HepG2 (cell line): ENCODE measurements around the gene OR4N2. TPM values are rescaled to one million over a fixed set of nuclear protein-coding genes. Genes with fewer than 3 reads are reported as not detected.
"Not testable (repeated sequence)": the region's sequence is repeated elsewhere in the genome, so short reads cannot be mapped to it uniquely, and the experiment has no call there.

Source experiments
- ATAC-seq: fragments of 200-7000 bp; cut with Tn5 transposase; 3 replicates; pipeline ENCODE4 v1.9.1; 2020; ENCODE audit warnings: mild to moderate bottlenecking, moderate library complexity
- BruUV-seq: library from RNA; stranded (reverse); fragments of 400-500 nt; replicated peaks from 2 replicates; lab custom pipeline; 2021; lab: Mats Ljungman, UMichigan
- CTCF ChIA-PET: fragments of 300-600 bp; formaldehyde crosslinking; extraction: SDS; loops from one replicate; lab custom pipeline; 2021; ENCODE audit warnings: low total read pairs, inconsistent platforms, low intra/inter-chr PET ratio; lab: Yijun Ruan, JAX
- POLR2A ChIA-PET: fragments of 350-600 bp; sonication (Branson Sonifier 250); formaldehyde crosslinking; loops from one replicate; lab custom pipeline; 2020; ENCODE audit warnings: antibody characterized with exemption, inconsistent platforms; lab: Yijun Ruan, JAX
- DNase-seq: peaks from one replicate; pipeline ENCODE4 v3.0.0-alpha.2; 2015; ENCODE audit warnings: low spot score
- FAIRE-seq: peaks from 3 replicates; lab custom pipeline; 2011; peaks lifted over from hg19 to GRCh38; lab: Jason Lieb, UNC
- H2AFZ ChIP-seq: one replicate; pipeline ENCODE4 v1.6.1; 2011; ENCODE audit warnings: low read length, inconsistent platforms
- H3K27ac ChIP-seq: fragments of 300-600 bp; 3 replicates; pipeline ENCODE4 v1.8.0; 2011; ENCODE audit warnings: mixed run types, mild to moderate bottlenecking, mixed read lengths, low read length, inconsistent platforms; ENCODE audit not compliant: insufficient read depth; ENCODE audit errors: extremely low read length
- H3K27me3 ChIP-seq, 2 experiments: fragments of 200-600 bp in 1 of 2; 2 replicates in 1 of 2; 3 replicates in 1 of 2; pipeline versions ENCODE4 v1.6.0 to v1.8.0; 2011; ENCODE audit warnings: low read length in 2 of 2, mild to moderate bottlenecking in 2 of 2, moderate library complexity in 2 of 2, inconsistent platforms in 1 of 2; ENCODE audit not compliant: insufficient read depth in 2 of 2, control insufficient read depth in 1 of 2
- H3K36me3 ChIP-seq, 2 experiments: fragments of 200-600 bp in 1 of 2; replicated peaks in 1 of 2; 2 replicates in 1 of 2; 3 replicates in 1 of 2; pipeline versions ENCODE4 v1.5.1 to v1.8.0; 2011; ENCODE audit warnings: low read length in 2 of 2, inconsistent platforms in 1 of 2; ENCODE audit not compliant: insufficient read depth in 2 of 2, control insufficient read depth in 1 of 2
- H3K4me1 ChIP-seq: 2 replicates; pipeline ENCODE4 v1.5.1; 2012; ENCODE audit warnings: low read length, inconsistent platforms; ENCODE audit not compliant: insufficient read depth
- H3K4me2 ChIP-seq: 2 replicates; pipeline ENCODE4 v1.6.0; 2011; ENCODE audit warnings: low read depth, low read length, inconsistent platforms
- H3K4me3 ChIP-seq, 3 experiments: fragments of 200-600 bp in 1 of 3; sonication (generic), shearing (Covaris generic) in 1 of 3; replicated peaks in 1 of 3; 2 replicates each; pipeline ENCODE4 v1.5.1; 2011 to 2016; ENCODE audit warnings: low read length in 3 of 3, inconsistent platforms in 2 of 3, low read depth in 2 of 3, mild to moderate bottlenecking in 2 of 3, control low read depth in 1 of 3, mixed read lengths in 1 of 3; ENCODE audit not compliant: insufficient read depth in 1 of 3
- H3K79me2 ChIP-seq: one replicate; pipeline ENCODE4 v1.6.1; 2011; ENCODE audit warnings: low read length, inconsistent platforms; ENCODE audit not compliant: insufficient read depth
- H3K9ac ChIP-seq: 2 replicates; pipeline ENCODE4 v1.6.0; 2011; ENCODE audit warnings: mild to moderate bottlenecking, low read depth, low read length, inconsistent platforms; ENCODE audit not compliant: insufficient read depth
- H3K9me3 ChIP-seq: 2 replicates; pipeline ENCODE4 v1.5.1; 2012; ENCODE audit warnings: mild to moderate bottlenecking, low read length
- H4K20me1 ChIP-seq: 2 replicates; pipeline ENCODE4 v1.6.0; 2011; ENCODE audit warnings: inconsistent platforms, mild to moderate bottlenecking, low read length, moderate library complexity; ENCODE audit not compliant: insufficient read depth
- LCORL ChIP-seq, 2 experiments: fragments of 450-650 bp in 1 of 2; sonication (generic) in 1 of 2; formaldehyde crosslinking in 1 of 2; IDR thresholded peaks; 2 replicates each; pipeline versions ENCODE4 v1.5.0 to v1.6.1; 2017 to 2020; ENCODE audit warnings: antibody characterized with exemption in 1 of 2, missing genetic modification reagents in 1 of 2
- NPAS2 ChIP-seq: sonication (generic); formaldehyde crosslinking; IDR thresholded peaks from 2 replicates; pipeline ENCODE4 v1.8.0; 2022; ENCODE audit warnings: mild to moderate bottlenecking, missing genetic modification reagents, borderline replicate concordance
- SMAD9 ChIP-seq: sonication (generic); formaldehyde crosslinking; IDR thresholded peaks from 2 replicates; pipeline ENCODE4 v1.5.1; 2020; ENCODE audit warnings: mild to moderate bottlenecking, missing genetic modification reagents
- SRSF9 ChIP-seq: fragments of 200-400 bp; formaldehyde crosslinking; IDR thresholded peaks from 2 replicates; pipeline ENCODE4 v1.6.1; 2018; ENCODE audit warnings: borderline replicate concordance, mild to moderate bottlenecking, low read depth, low read length; ENCODE audit not compliant: insufficient read depth, poor library complexity, severe bottlenecking
- STAT5B ChIP-seq: sonication (generic); formaldehyde crosslinking; IDR thresholded peaks from 2 replicates; pipeline ENCODE4 v1.4.0; 2020; ENCODE audit warnings: missing genetic modification reagents
- ZC3H13 ChIP-seq: sonication (generic); formaldehyde crosslinking; IDR thresholded peaks from 2 replicates; pipeline ENCODE4 v1.8.1; 2023; ENCODE audit warnings: mild to moderate bottlenecking, missing genetic modification reagents, moderate library complexity
- ZNF263 ChIP-seq: sonication (generic); formaldehyde crosslinking; IDR thresholded peaks from 2 replicates; pipeline ENCODE4 v1.4.0; 2020; ENCODE audit warnings: missing genetic modification reagents
- WGBS: methylation state at CpG from one replicate; pipeline ENCODE4 v1.1.6; 2017; ENCODE audit warnings: low lambda C conversion rate; 5-methylcytosine and 5-hydroxymethylcytosine counted together
- in situ Hi-C: cut with HindIII; loops from 2 replicates; pipeline ENCODE4 v1.10.0; 2017; ENCODE audit warnings: low pct_unique_long_range_greater_than_20kb; ENCODE audit not compliant: extremely low pct_ligation_motif_present
- intact Hi-C: fragments of 100-400 bp; cut with micrococcal nuclease; formaldehyde crosslinking; loops from one replicate; pipeline ENCODE4 v1.10.0; 2022; ENCODE audit not compliant: unreplicated experiment
- polyA plus RNA-seq, 8 experiments: library from polyadenylated mRNA; depleted of rRNA in 3 of 8; stranded (reverse) in 7 of 8; unstranded in 1 of 8; fragments of >200 nt; fragmentation: Illumina TruSeq in 4 of 8; extraction: Trizol in 4 of 8; gene quantifications; 2 replicates each; pipeline versions ENCODE4 v1.2.1 to v1.2.3, GENCODE V29; 2011 to 2016; ENCODE audit warnings: low read depth in 4 of 8, missing spikeins in 1 of 8, mixed read lengths in 1 of 8; ENCODE audit not compliant: insufficient read depth in 1 of 8
- total RNA-seq, 5 experiments: library from RNA; depleted of rRNA; stranded (reverse); fragments of >200 nt; fragmentation: Illumina TruSeq; extraction: Trizol; gene quantifications; 2 replicates each; pipeline ENCODE4 v1.2.3, GENCODE V29; 2016; ENCODE audit warnings: low read depth in 1 of 5
- TF ChIP-seq, protein P1 (sequence below): sonication (generic); formaldehyde crosslinking; IDR thresholded peaks from 2 replicates; pipeline ENCODE4 v1.5.1; 2020; ENCODE audit warnings: mild to moderate bottlenecking, missing genetic modification reagents, borderline replicate concordance
- TF ChIP-seq, protein P2 (sequence below): sonication (generic); formaldehyde crosslinking; IDR thresholded peaks from 2 replicates; pipeline ENCODE4 v1.9.0; 2021; ENCODE audit warnings: mild to moderate bottlenecking, missing genetic modification reagents

OR4N2 gene
- total and polyA plus RNA-seq, 2 of the 13 experiments (the other 11 are each of a cell fraction or from before 2014, with no cell fraction given), result not detected

- H3K4me1 ChIP-seq, intact Hi-C loops, H4K20me1 ChIP-seq, H3K9me3 ChIP-seq, FAIRE-seq, H3K79me2 ChIP-seq, POLR2A ChIA-PET, H3K27me3 ChIP-seq, H3K4me2 ChIP-seq, ATAC-seq, in situ Hi-C loops, H2AFZ ChIP-seq, H3K4me3 ChIP-seq, BruUV-seq, CTCF ChIA-PET, H3K27ac ChIP-seq, H3K9ac ChIP-seq, DNase-seq, H3K36me3 ChIP-seq: not testable (repeated sequence)
- 0% methylated on average over 1 of the region's 1 CpG for WGBS
Observed at GRCh38 chr14:19773204-19773603, 30.4 kb upstream of the OR4N2 start, which contains the start of gene OR4M1. Gene OR4M1, plus strand, starts transcription at chr14:19773504. Its CDS starts 6,819 bp downstream, at chr14:19780323.

DNA sequence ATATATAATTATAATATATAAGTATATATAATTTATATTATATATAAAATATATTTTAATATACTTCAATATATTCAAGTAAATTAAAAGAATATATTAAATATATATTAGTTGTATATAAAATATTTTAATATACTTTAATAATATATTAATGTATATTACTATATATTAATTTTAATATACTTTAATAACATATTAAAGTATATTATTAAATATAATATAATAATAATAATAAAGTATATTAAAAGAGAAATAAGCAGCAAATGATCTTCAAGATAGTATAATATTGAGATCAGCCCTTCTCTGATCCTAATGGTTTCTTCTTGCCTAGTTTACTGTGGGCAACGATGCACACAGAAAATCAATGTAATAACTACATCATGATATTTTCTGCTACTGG, 28.0 kb upstream of the OR4N2 start:
- Histone ChIP-seq H3K27me3 (no peaks in the 10 kb centered on the region), H4K20me1 (no peaks in the 10 kb centered on the region), H3K4me3 (no peak overlapping the region), H3K79me2 (no peaks in the 10 kb centered on the region), H3K36me3 (no peaks in the 10 kb centered on the region), H3K27ac (no peak overlapping the region), H3K9me3 (no peaks in the 10 kb centered on the region), H3K9ac (no peak overlapping the region), H3K4me2 (no peak overlapping the region), H3K4me1 (no peaks in the 10 kb centered on the region), H2AFZ (no peak overlapping the region)
- intact Hi-C loops, result no loop called here
- in situ Hi-C loops, result no loop called here
- ChIA-PET CTCF (no interaction called here), POLR2A (no interaction called here)
- no peak for FAIRE-seq
- no TSS peak for BruUV-seq
- DNase-seq, result no peak
- 0% methylated on average over 1 of the region's 1 CpG for WGBS
- ATAC-seq, result no peak
- TF ChIP-seq SRSF9 (no peak), NPAS2 (CRISPR knock-in tag) (no peak), LCORL (IDR thresholded peaks at IDR 0.05) (no peak), LCORL (CRISPR knock-in tag; IDR thresholded peaks at IDR 0.05) (no peak), ZNF263 (no peak), STAT5B (no peak), SMAD9 (CRISPR knock-in tag) (no peak), ZC3H13 (CRISPR knock-in tag) (no peak)
- TF ChIP-seq, protein P1, sequence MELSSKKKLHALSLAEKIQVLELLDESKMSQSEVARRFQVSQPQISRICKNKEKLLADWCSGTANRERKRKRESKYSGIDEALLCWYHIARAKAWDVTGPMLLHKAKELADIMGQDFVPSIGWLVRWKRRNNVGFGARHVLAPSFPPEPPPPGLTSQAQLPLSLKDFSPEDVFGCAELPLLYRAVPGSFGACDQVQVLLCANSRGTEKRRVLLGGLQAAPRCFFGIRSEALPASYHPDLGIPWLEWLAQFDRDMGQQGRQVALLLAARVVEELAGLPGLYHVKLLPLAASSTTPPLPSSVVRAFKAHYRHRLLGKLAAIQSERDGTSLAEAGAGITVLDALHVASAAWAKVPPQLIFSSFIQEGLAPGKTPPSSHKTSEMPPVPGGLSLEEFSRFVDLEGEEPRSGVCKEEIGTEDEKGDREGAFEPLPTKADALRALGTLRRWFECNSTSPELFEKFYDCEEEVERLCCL (CRISPR knock-in tag), result no peak
- TF ChIP-seq, protein P2, sequence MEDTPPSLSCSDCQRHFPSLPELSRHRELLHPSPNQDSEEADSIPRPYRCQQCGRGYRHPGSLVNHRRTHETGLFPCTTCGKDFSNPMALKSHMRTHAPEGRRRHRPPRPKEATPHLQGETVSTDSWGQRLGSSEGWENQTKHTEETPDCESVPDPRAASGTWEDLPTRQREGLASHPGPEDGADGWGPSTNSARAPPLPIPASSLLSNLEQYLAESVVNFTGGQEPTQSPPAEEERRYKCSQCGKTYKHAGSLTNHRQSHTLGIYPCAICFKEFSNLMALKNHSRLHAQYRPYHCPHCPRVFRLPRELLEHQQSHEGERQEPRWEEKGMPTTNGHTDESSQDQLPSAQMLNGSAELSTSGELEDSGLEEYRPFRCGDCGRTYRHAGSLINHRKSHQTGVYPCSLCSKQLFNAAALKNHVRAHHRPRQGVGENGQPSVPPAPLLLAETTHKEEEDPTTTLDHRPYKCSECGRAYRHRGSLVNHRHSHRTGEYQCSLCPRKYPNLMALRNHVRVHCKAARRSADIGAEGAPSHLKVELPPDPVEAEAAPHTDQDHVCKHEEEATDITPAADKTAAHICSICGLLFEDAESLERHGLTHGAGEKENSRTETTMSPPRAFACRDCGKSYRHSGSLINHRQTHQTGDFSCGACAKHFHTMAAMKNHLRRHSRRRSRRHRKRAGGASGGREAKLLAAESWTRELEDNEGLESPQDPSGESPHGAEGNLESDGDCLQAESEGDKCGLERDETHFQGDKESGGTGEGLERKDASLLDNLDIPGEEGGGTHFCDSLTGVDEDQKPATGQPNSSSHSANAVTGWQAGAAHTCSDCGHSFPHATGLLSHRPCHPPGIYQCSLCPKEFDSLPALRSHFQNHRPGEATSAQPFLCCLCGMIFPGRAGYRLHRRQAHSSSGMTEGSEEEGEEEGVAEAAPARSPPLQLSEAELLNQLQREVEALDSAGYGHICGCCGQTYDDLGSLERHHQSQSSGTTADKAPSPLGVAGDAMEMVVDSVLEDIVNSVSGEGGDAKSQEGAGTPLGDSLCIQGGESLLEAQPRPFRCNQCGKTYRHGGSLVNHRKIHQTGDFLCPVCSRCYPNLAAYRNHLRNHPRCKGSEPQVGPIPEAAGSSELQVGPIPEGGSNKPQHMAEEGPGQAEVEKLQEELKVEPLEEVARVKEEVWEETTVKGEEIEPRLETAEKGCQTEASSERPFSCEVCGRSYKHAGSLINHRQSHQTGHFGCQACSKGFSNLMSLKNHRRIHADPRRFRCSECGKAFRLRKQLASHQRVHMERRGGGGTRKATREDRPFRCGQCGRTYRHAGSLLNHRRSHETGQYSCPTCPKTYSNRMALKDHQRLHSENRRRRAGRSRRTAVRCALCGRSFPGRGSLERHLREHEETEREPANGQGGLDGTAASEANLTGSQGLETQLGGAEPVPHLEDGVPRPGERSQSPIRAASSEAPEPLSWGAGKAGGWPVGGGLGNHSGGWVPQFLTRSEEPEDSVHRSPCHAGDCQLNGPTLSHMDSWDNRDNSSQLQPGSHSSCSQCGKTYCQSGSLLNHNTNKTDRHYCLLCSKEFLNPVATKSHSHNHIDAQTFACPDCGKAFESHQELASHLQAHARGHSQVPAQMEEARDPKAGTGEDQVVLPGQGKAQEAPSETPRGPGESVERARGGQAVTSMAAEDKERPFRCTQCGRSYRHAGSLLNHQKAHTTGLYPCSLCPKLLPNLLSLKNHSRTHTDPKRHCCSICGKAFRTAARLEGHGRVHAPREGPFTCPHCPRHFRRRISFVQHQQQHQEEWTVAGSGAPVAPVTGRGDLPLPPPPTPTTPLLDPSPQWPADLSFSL (CRISPR knock-in tag), result no peak
